CD4-positive, alpha-beta T cell (primary cell): ENCODE results near the gene TRPM1. TPM values are rescaled to one million over a fixed set of nuclear protein-coding genes. Genes with fewer than 3 reads are reported as not detected.

Experiments
- ATAC-seq: fragments of 200-7000 bp; cut with Tn5 transposase; one replicate; pipeline ENCODE4 v1.10.0; 2022; ENCODE audit warnings: mild to moderate bottlenecking; ENCODE audit not compliant: poor library complexity
- CTCF ChIA-PET: fragments of 350-600 bp; sonication (Branson Sonifier 250); formaldehyde crosslinking; loops from one replicate; lab custom pipeline; 2021; ENCODE audit warnings: antibody characterized with exemption, inconsistent platforms; lab: Charles Lee
- POLR2A ChIA-PET: fragments of 350-600 bp; sonication (Branson Sonifier 250); formaldehyde crosslinking; loops from one replicate; lab custom pipeline; 2021; ENCODE audit warnings: antibody characterized with exemption, inconsistent platforms; lab: Charles Lee
- DNase-seq, 14 experiments: peaks; one replicate each; pipeline ENCODE4 v3.0.0-alpha.2; 2013 to 2020; ENCODE audit warnings: mixed read lengths in 2 of 14
- H3K27ac ChIP-seq, 2 donors: one replicate each; pipeline versions ENCODE4 v1.5.1 to v1.7.0; 2013; ENCODE audit warnings: low read length in 2 of 2, low read depth in 1 of 2, mild to moderate bottlenecking in 1 of 2
- H3K27me3 ChIP-seq, 2 experiments: 1 replicate in 1 of 2; 2 replicates in 1 of 2; pipeline versions ENCODE4 v1.6.1 to v1.7.0; 2013; ENCODE audit warnings: low read length in 2 of 2, control low read depth in 1 of 2, mild to moderate bottlenecking in 1 of 2, moderate library complexity in 1 of 2; ENCODE audit not compliant: insufficient read depth in 2 of 2, control insufficient read depth in 1 of 2
- H3K36me3 ChIP-seq: one replicate; pipeline ENCODE4 v1.6.1; 2013; ENCODE audit warnings: low read length, control low read depth; ENCODE audit not compliant: insufficient read depth
- H3K4me1 ChIP-seq: one replicate; pipeline ENCODE4 v1.6.1; 2013; ENCODE audit warnings: low read length, control low read depth; ENCODE audit not compliant: insufficient read depth
- H3K4me3 ChIP-seq: one replicate; pipeline ENCODE4 v1.5.1; 2013; ENCODE audit warnings: mild to moderate bottlenecking, low read length, moderate library complexity
- H3K9me3 ChIP-seq, 2 experiments: 1 replicate in 1 of 2; 2 replicates in 1 of 2; pipeline versions ENCODE4 v1.6.1 to v1.7.0; 2013; ENCODE audit warnings: low read length in 2 of 2, mild to moderate bottlenecking in 2 of 2, control low read depth in 1 of 2, moderate library complexity in 1 of 2; ENCODE audit not compliant: control insufficient read depth in 1 of 2, insufficient read depth in 1 of 2
- H3K27ac Mint-ChIP-seq: one replicate; pipeline ENCODE4 v1.8.0; 2020; ENCODE audit warnings: mixed read lengths
- H3K27me3 Mint-ChIP-seq: one replicate; pipeline ENCODE4 v1.8.0; 2021; ENCODE audit warnings: mixed read lengths
- H3K36me3 Mint-ChIP-seq: one replicate; pipeline ENCODE4 v1.8.0; 2021; ENCODE audit warnings: low read depth, mixed read lengths
- H3K4me1 Mint-ChIP-seq: one replicate; pipeline ENCODE4 v1.8.0; 2021; ENCODE audit warnings: low read depth, mixed read lengths
- H3K4me3 Mint-ChIP-seq: one replicate; pipeline ENCODE4 v1.8.0; 2020; ENCODE audit warnings: mild to moderate bottlenecking, mixed read lengths
- H3K9me3 Mint-ChIP-seq: one replicate; pipeline ENCODE4 v1.8.0; 2020; ENCODE audit warnings: mixed read lengths
- CTCF ChIP-seq: fragments of 200-600 bp; IDR thresholded peaks from one replicate; pipeline ENCODE4 v1.8.0; 2022; ENCODE audit warnings: antibody characterized with exemption, mild to moderate bottlenecking
- intact Hi-C, 2 experiments: fragments of 100-400 bp; cut with DNase I in 1 of 2; cut with micrococcal nuclease in 1 of 2; formaldehyde crosslinking; loops; one replicate each; pipeline versions ENCODE4 v1.15.1 to v1.9.0; 2023 to 2025; cut with DNase I, micrococcal nuclease
- total RNA-seq, 174 experiments: library from RNA in 2 of 174; stranded (reverse) in 2 of 174; gene quantifications; one replicate each; pipeline ENCODE4 v1.2.3 and lab custom pipeline; 2021 to 2026

The TRPM1 gene
- total RNA-seq, 2 experiments from 2014 or later, result not detected

- H3K4me3 ChIP-seq, result no peak overlapping the region
- no peak overlapping the region for H3K27ac ChIP-seq
- H3K36me3 ChIP-seq, result no peaks in the 10 kb centered on the region
- CTCF ChIA-PET, result no interaction called here
- no peaks in the 10 kb centered on the region for H3K9me3 Mint-ChIP-seq
- H3K27me3 ChIP-seq, result no peaks in the 10 kb centered on the region
- intact Hi-C loops, result no loop called here
- no peaks in the 10 kb centered on the region for H3K9me3 ChIP-seq
- DNase-seq (no peak), ATAC-seq (no peak)
- H3K4me3 Mint-ChIP-seq, result no peak overlapping the region
- H3K4me1 Mint-ChIP-seq, result no peaks in the 10 kb centered on the region
- POLR2A ChIA-PET, result no interaction called here
- H3K27me3 Mint-ChIP-seq, result no peaks in the 10 kb centered on the region
- no peaks in the 10 kb centered on the region for H3K4me1 ChIP-seq
- H3K36me3 Mint-ChIP-seq, result no peaks in the 10 kb centered on the region
- no peak overlapping the region for H3K27ac Mint-ChIP-seq
- TF ChIP-seq CTCF, result no peak
Measured at GRCh38 chr15:31104003-31104402, 2.5 kb upstream of the TRPM1 start.

DNA sequence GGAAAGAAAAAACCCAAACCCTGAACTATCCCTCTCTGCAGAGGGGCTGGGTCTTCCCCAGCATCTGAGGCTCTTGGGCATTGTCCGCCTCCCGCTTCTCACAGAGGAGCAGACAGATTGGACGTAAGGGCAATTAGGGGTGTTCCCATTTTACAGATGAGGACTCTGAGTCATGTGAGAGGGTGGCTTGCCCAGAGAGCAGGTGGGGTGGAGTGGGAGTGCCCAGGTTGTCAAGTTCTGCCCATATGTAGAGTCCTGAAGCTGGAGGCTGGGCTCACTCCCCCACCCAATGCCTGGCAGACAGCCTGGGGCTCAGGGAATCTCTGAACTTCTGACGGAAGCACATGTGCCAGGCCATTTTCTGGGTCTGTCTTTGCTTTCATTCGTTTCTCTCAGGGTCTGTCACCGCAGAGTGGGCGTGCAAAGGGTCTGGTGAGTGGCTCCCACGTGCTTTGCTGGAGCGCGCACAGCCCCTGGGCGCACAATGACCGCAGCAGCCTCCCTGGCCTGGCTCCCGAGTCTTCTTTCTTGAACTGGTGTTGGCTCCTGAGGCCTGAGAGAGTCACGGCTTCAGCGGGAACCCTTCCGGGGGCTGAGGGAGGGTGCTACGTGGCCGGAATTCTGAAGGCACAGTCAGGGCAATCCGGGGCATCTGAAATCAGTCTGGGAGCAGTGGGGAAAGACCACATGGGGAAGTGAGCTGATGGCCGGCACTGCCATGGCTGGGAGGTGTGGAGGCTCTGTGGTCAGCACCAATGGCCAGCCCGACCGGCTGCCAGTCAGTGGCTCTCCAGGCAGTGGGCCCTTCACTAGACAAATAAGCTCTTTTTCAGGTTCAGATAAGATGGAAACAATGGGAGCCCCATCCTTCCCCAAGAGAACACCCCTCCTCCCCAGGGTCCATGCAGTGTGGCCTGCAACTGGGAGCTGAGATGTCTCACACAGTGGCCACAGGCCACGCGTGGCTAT lies 1.1 kb upstream of the TRPM1 start:
- no peaks in the 10 kb centered on the region for H3K4me1 ChIP-seq
- no peak overlapping the region for H3K4me3 ChIP-seq
- Mint-ChIP-seq H3K9me3 (no peaks in the 10 kb centered on the region), H3K27ac (no peak overlapping the region), H3K4me3 (no peak overlapping the region), H3K36me3 (no peaks in the 10 kb centered on the region), H3K4me1 (no peaks in the 10 kb centered on the region), H3K27me3 (no peaks in the 10 kb centered on the region)
- TF ChIP-seq CTCF, result no peak
- no peaks in the 10 kb centered on the region for H3K27me3 ChIP-seq
- intact Hi-C loops, result no loop called here
- ATAC-seq (no peak), DNase-seq (no peak)
- H3K36me3 ChIP-seq, result no peaks in the 10 kb centered on the region
- no peak overlapping the region for H3K27ac ChIP-seq
- CTCF ChIA-PET, result no interaction called here
- POLR2A ChIA-PET, result no interaction called here
- H3K9me3 ChIP-seq, result no peaks in the 10 kb centered on the region

- Histone ChIP-seq H3K4me1 (no peaks in the 10 kb centered on the region), H3K4me3 (no peak overlapping the region), H3K27ac (no peak overlapping the region), H3K9me3 (no peaks in the 10 kb centered on the region), H3K36me3 (no peaks in the 10 kb centered on the region), H3K27me3 (no peaks in the 10 kb centered on the region)
- POLR2A ChIA-PET, result no interaction called here
- no peak for DNase-seq
- no peak overlapping the region for H3K4me3 Mint-ChIP-seq
- H3K36me3 Mint-ChIP-seq, result no peaks in the 10 kb centered on the region
- no peaks in the 10 kb centered on the region for H3K9me3 Mint-ChIP-seq
- TF ChIP-seq CTCF, result no peak
- H3K27ac Mint-ChIP-seq, result no peak overlapping the region
- CTCF ChIA-PET, result no interaction called here
- H3K4me1 Mint-ChIP-seq, result no peaks in the 10 kb centered on the region
- no peak for ATAC-seq
- intact Hi-C loops, result no loop called here
- H3K27me3 Mint-ChIP-seq, result no peaks in the 10 kb centered on the region
Measured at GRCh38 chr15:31102039-31102321, 455 bp upstream of the TRPM1 start.
